K562 (cell line): ENCODE data around the gene IPO13. TPM values are rescaled to one million over a fixed set of nuclear protein-coding genes. Genes with fewer than 3 reads are reported as not detected.
A peak's percentile ranks its signal among the peaks of the same experiment; 100 is the strongest.

Experiments
- ATAC-seq: fragments of 200-7000 bp; cut with Tn5 transposase; 3 replicates; pipeline ENCODE4 v1.9.1; 2020; ENCODE audit warnings: moderate library complexity
- BruUV-seq: library from RNA; stranded (reverse); fragments of 400-500 nt; replicated peaks from 2 replicates; lab custom pipeline; 2021; lab: Mats Ljungman, UMichigan
- CTCF ChIA-PET: fragments of 300-600 bp; formaldehyde crosslinking; extraction: SDS; loops from one replicate; lab custom pipeline; 2021; ENCODE audit warnings: low intra/inter-chr PET ratio; lab: Yijun Ruan, JAX
- POLR2A ChIA-PET: fragments of 300-600, 350-650 bp; sonication (Branson Sonifier 250); formaldehyde crosslinking; extraction: SDS; loops from one replicate; lab custom pipeline; 2021; ENCODE audit warnings: antibody characterized with exemption, inconsistent platforms; lab: Yijun Ruan, JAX
- DNase-seq, 4 experiments: peaks; one replicate each; pipeline versions ENCODE4 v3.0.0 to v3.0.0-alpha.2; 2011 to 2018; ENCODE audit warnings: low spot score in 3 of 4, mixed read lengths in 3 of 4; ENCODE audit errors: extremely low read depth in 1 of 4
- FAIRE-seq: peaks from 2 replicates; lab custom pipeline; 2011; peaks lifted over from hg19 to GRCh38; lab: Jason Lieb, UNC
- H2AFZ ChIP-seq: 2 replicates; pipeline ENCODE4 v1.6.0; 2011; ENCODE audit warnings: low read depth, low read length, control low read depth, inconsistent platforms
- H3K27ac ChIP-seq: fragments of 200-600 bp; 3 replicates; pipeline ENCODE4 v1.8.0; 2011; ENCODE audit warnings: low read depth, mild to moderate bottlenecking, control low read depth, inconsistent platforms, low read length, moderate library complexity, mixed read lengths; ENCODE audit errors: extremely low read depth
- H3K27me3 ChIP-seq, 2 experiments: fragments of 300-600 bp in 1 of 2; 2 replicates in 1 of 2; 3 replicates in 1 of 2; pipeline versions ENCODE4 v1.6.0 to v1.8.0; 2011; ENCODE audit warnings: inconsistent platforms in 2 of 2, low read length in 2 of 2, mild to moderate bottlenecking in 1 of 2, mixed read lengths in 1 of 2, moderate library complexity in 1 of 2; ENCODE audit not compliant: control insufficient read depth in 2 of 2, insufficient read depth in 2 of 2
- H3K36me3 ChIP-seq: fragments of 300-600 bp; 3 replicates; pipeline ENCODE4 v1.8.0; 2011; ENCODE audit warnings: mild to moderate bottlenecking, low read length, inconsistent platforms; ENCODE audit not compliant: control insufficient read depth, insufficient read depth
- H3K4me1 ChIP-seq, 2 experiments: fragments of 200-600 bp in 1 of 2; replicated peaks in 1 of 2; 2 replicates in 1 of 2; 3 replicates in 1 of 2; pipeline versions ENCODE4 v1.5.1 to v1.8.0; 2011; ENCODE audit warnings: inconsistent platforms in 2 of 2, low read length in 2 of 2, mild to moderate bottlenecking in 1 of 2, mixed read lengths in 1 of 2, moderate library complexity in 1 of 2; ENCODE audit not compliant: control insufficient read depth in 2 of 2, insufficient read depth in 2 of 2
- H3K4me2 ChIP-seq: 2 replicates; pipeline ENCODE4 v1.6.1; 2011; ENCODE audit warnings: low read length, control low read depth, inconsistent platforms, mixed read lengths; ENCODE audit not compliant: insufficient read depth
- H3K4me3 ChIP-seq: fragments of 200-600 bp; sonication (generic), shearing (Covaris generic); 2 replicates; pipeline ENCODE4 v1.5.1; 2016; ENCODE audit warnings: control low read depth, inconsistent platforms
- H3K79me2 ChIP-seq: fragments of 200-600 bp; 3 replicates; pipeline ENCODE4 v1.8.0; 2011; ENCODE audit warnings: low read length, inconsistent platforms; ENCODE audit not compliant: control insufficient read depth, insufficient read depth
- H3K9ac ChIP-seq, 2 experiments: 2 replicates each; pipeline versions ENCODE4 v1.6.0 to v1.6.1; 2011; ENCODE audit warnings: low read depth in 2 of 2, low read length in 2 of 2, control low read depth in 1 of 2, inconsistent platforms in 1 of 2, mild to moderate bottlenecking in 1 of 2, mixed read lengths in 1 of 2; ENCODE audit not compliant: insufficient read depth in 1 of 2
- H3K9me1 ChIP-seq: one replicate; pipeline ENCODE4 v1.6.0; 2011; ENCODE audit warnings: inconsistent platforms, mild to moderate bottlenecking, low read length, moderate library complexity; ENCODE audit not compliant: control insufficient read depth, insufficient read depth
- H3K9me3 ChIP-seq: replicated peaks from 2 replicates; pipeline ENCODE4 v1.5.1; 2011; ENCODE audit warnings: low read depth, low read length, inconsistent platforms; ENCODE audit not compliant: control insufficient read depth, insufficient read depth
- H4K20me1 ChIP-seq: replicated peaks from 2 replicates; pipeline ENCODE4 v1.6.1; 2011; ENCODE audit warnings: low read length, inconsistent platforms, mixed read lengths; ENCODE audit not compliant: control insufficient read depth, insufficient read depth
- ETV1 ChIP-seq: fragments of 450-650 bp; conservative IDR thresholded peaks from 2 replicates; pipeline ENCODE4 v1.6.1; 2016; ENCODE audit warnings: missing genetic modification characterization, control low read depth, low read depth, missing compliant biosample characterization
- HMGN3 ChIP-seq: IDR thresholded peaks from 2 replicates; pipeline ENCODE4 v1.6.1; 2011; ENCODE audit warnings: borderline replicate concordance, low read depth, mild to moderate bottlenecking, mixed read lengths, low read length; ENCODE audit not compliant: insufficient read length; ENCODE audit errors: extremely low read depth
- KDM5B ChIP-seq: fragments of 200-600 bp; sonication (generic); IDR thresholded peaks from 2 replicates; pipeline ENCODE4 v1.6.1; 2012; ENCODE audit warnings: low read depth, mild to moderate bottlenecking, moderate library complexity, low read length, control low read depth, inconsistent platforms; ENCODE audit not compliant: insufficient replicate concordance
- MEF2A ChIP-seq: IDR thresholded peaks from 2 replicates; pipeline ENCODE4 v1.6.1; 2011; ENCODE audit warnings: low read depth, mild to moderate bottlenecking, low read length, moderate library complexity; ENCODE audit not compliant: control insufficient read depth
- MEIS2 ChIP-seq: fragments of 450-650 bp; IDR thresholded peaks from 2 replicates; pipeline ENCODE4 v1.6.1; 2014; ENCODE audit warnings: mild to moderate bottlenecking; ENCODE audit not compliant: partially characterized antibody
- POLR2G ChIP-seq: fragments of 200-400 bp; formaldehyde crosslinking; IDR thresholded peaks from 2 replicates; pipeline ENCODE4 v1.6.1; 2017; ENCODE audit warnings: low read depth, mild to moderate bottlenecking, antibody characterized with exemption, low read length, moderate library complexity
- RBM14 ChIP-seq: fragments of 200-400 bp; formaldehyde crosslinking; IDR thresholded peaks from 2 replicates; pipeline ENCODE4 v1.6.1; 2018; ENCODE audit warnings: low read depth, mild to moderate bottlenecking, low read length, moderate library complexity, borderline replicate concordance; ENCODE audit not compliant: insufficient read depth
- RBM25 ChIP-seq: fragments of 200-400 bp; formaldehyde crosslinking; IDR thresholded peaks from 2 replicates; pipeline ENCODE4 v1.6.1; 2018; ENCODE audit warnings: low read length, low read depth, moderate library complexity; ENCODE audit not compliant: severe bottlenecking
- RFX7 ChIP-seq: fragments of 250-450 bp; sonication (Bioruptor Pico); IDR thresholded peaks from 2 replicates; pipeline ENCODE4 v1.5.1; 2021; ENCODE audit warnings: mild to moderate bottlenecking
- TAL1 ChIP-seq: fragments of 450-650 bp; IDR thresholded peaks from 2 replicates; pipeline ENCODE4 v1.6.1; 2016; ENCODE audit warnings: mild to moderate bottlenecking
- TCF7L2 ChIP-seq: fragments of 150-350 bp; IDR thresholded peaks from 2 replicates; pipeline ENCODE4 v1.6.1; 2016; ENCODE audit warnings: low read depth, mild to moderate bottlenecking, low read length, moderate library complexity
- TEAD2 ChIP-seq: fragments of 450-650 bp; IDR thresholded peaks from 2 replicates; pipeline ENCODE4 v1.6.1; 2016; ENCODE audit warnings: missing genetic modification characterization, control low read depth, missing compliant biosample characterization
- ZNF212 ChIP-seq: fragments of 450-650 bp; formaldehyde crosslinking; IDR thresholded peaks from 2 replicates; pipeline ENCODE4 v1.4.0; 2020; ENCODE audit warnings: mild to moderate bottlenecking
- ZNF311 ChIP-seq: fragments of 250-450 bp; sonication (Bioruptor Pico); IDR thresholded peaks from 2 replicates; pipeline ENCODE4 v1.4.0; 2020; ENCODE audit warnings: mild to moderate bottlenecking, moderate library complexity
- ZNF431 ChIP-seq: sonication (generic); formaldehyde crosslinking; IDR thresholded peaks from 2 replicates; pipeline ENCODE4 v1.8.0; 2022; ENCODE audit warnings: mild to moderate bottlenecking, missing genetic modification reagents
- WGBS: fragments of 100-300 bp; shearing (Covaris generic); methylation state at CpG from one replicate; pipeline ENCODE4 v1.1.6; 2016; ENCODE audit warnings: low coverage, mixed read lengths; ENCODE audit not compliant: insufficient coverage; ENCODE audit errors: missing lambda C conversion rate; 5-methylcytosine and 5-hydroxymethylcytosine counted together
- in situ Hi-C: fragments of 300-500 bp; cut with MboI; formaldehyde crosslinking; loops from 4 replicates; pipeline ENCODE4 v1.15.0; 2018; ENCODE audit warnings: inconsistent platforms, mixed read lengths
- intact Hi-C: fragments of 100-400 bp; cut with micrococcal nuclease; formaldehyde crosslinking; loops from 2 replicates; pipeline ENCODE4 v1.14.2; 2022
- polyA plus RNA-seq, 8 experiments: library from polyadenylated mRNA; depleted of rRNA in 4 of 8; stranded (reverse) in 5 of 8; unstranded in 3 of 8; fragments of >200 nt; fragmentation: Nextera tagmentation in 2 of 8; fragmentation: Illumina TruSeq in 1 of 8; extraction: Ambion mirVana in 2 of 8; extraction: Trizol in 1 of 8; gene quantifications; 2 replicates each; pipeline versions ENCODE4 v1.2.1 to v1.2.3, GENCODE V29; 2011 to 2014; ENCODE audit warnings: inconsistent platforms in 1 of 8, missing spikeins in 1 of 8
- total RNA-seq, 7 experiments: library from RNA; depleted of rRNA in 6 of 7; stranded (reverse); fragments of >200 nt in 6 of 7; fragmentation: Illumina TruSeq in 2 of 7; extraction: Trizol in 2 of 7; gene quantifications; 2 replicates each; pipeline versions ENCODE4 v1.2.1 to v1.2.3, GENCODE V29; 2011 to 2021; ENCODE audit warnings: low replicate concordance in 1 of 7
- TF ChIP-seq, protein P1 (sequence below): fragments of 250-450 bp; sonication (Bioruptor Pico); IDR thresholded peaks from 2 replicates; pipeline ENCODE4 v1.5.0; 2021; ENCODE audit warnings: mild to moderate bottlenecking, moderate library complexity

Gene IPO13
- total and polyA plus RNA-seq, 9 of the 15 experiments (the other 6 are each of a cell fraction or from before 2014, with no cell fraction given), result 7.0 to 30.8 (median 16.2) TPM

DNA sequence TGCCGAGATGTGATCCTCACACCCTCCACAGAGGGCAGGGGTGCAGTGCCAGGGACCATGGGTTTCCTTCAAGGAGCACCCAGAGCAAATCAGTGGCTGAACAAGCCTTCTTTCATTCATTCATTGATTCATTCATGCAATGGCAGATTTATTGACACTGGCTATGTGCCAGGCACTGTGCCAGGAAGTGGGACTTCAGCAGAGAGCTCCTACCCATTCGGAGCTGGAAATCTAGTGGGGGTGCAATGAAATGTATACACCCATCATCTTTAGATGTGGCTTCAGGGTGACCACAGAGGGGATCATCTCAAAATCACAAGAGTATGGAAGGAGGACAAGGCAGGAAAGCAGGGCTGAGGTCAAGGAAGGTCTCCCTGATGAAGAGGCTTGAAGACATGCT is 65.7 kb downstream of the IPO13 start (continued):
- TF ChIP-seq, protein P1, sequence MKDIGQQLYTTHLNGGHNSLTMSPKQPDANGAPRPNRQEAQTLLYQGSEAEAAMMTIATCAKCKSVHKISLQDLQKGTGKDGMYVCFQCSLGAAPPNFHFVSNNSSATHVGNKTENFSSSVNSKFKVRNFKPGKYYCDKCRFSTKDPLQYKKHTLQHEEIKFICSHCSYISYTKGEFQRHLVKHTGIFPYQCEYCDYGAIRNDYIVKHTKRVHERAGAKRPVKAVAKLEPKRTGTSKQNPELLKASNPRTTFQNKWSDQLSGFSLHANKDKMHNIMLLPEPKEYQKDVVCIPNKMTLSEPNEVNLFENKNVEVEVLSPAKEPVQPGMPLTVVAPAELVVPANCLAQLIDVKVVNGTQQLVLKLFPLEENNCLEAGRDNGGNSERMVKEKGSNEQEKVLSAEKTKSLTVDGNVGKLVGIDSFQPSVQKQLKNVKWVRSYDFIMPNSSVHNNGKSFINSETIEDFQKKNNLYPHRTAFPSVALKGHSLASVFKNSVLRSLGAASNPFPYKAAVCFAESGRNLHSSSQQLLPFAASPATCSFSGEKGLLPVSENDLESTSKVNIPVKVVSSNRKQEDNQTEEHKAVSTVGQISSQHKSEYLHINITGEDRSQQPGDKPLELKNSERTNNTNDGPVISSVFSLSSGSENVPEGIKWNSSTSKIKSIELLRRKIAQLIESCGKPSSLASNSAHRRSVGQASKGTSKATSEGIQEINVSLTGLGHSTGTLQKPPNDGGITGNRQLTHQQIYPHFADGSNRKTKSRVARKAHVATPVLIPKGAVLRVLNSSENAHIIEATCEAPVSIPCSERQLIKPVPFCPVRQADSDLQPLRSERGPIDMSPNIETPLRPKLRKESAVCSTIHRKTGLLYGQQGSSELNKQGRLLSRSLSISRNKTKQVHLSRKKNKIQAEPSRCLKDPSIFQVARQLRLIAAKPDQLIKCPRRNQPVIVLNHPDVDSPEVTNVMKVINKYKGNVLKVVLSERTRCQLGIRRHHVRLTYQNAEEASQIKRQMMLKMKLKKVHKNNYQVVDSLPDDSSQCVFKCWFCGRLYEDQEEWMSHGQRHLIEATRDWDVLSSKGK (CRISPR knock-in tag), result no peak
- TF ChIP-seq MEIS2 (peak; percentile 19), MEF2A (no peak)

DNA sequence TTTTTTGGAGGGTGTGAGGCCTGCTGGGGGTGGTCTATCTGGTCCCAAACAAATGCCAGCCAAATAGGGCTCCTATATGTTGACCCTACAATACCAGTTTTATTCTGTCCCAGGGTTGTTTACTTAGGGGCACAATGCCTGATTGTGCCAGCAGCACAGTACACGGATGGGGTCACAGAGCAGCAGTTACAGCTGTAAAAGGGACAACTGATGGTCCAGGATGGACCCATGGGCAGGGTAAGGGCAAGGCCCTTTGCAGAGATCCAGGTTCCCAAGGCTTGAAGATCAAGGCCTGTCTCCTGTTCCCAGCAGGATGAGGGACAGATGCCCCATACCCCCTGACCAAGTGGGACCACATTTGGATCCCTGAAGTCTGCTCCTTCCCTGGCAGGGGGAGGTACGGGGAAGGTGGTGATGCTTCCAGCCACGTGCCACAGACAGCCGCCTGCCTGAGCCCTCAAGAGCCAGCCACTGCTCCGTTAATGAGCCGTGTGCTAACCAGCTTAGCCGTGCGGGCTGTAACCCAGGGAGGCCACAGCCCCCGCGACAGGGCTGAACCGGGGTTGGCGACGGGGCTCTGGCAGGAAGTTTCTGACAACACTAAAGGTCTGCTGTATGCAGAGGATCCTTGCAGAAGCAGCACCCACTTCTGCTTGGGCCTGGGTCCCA is 66.3 kb downstream of the IPO13 start:
- POLR2A ChIA-PET, result interaction anchor here (0.5 to 3.9 kb wide), 3 partner anchors 12 to 546 kb away, joined by 3 to 29 read pairs (median 7); partner anchors contain the start of gene SLC6A9
- intact Hi-C loops, result no loop called here
- Histone ChIP-seq H4K20me1 (no peaks in the 10 kb centered on the region; the same call in 1 of the 2 replicates), H2AFZ (no peak overlapping the region), H3K27ac (no peak overlapping the region), H3K9me3 (no peaks in the 10 kb centered on the region), H3K4me1 (peaks cover 6 to 48% of the 10 kb centered on the region in 2 experiments; a peak in 4 of 5 replicates), H3K79me2 (no peaks in the 10 kb centered on the region), H3K9me1 (no peaks in the 10 kb centered on the region), H3K4me3 (no peak overlapping the region), H3K4me2 (no peak overlapping the region), H3K36me3 (no peaks in the 10 kb centered on the region), H3K27me3 (no peaks in the 10 kb centered on the region), H3K9ac (peak overlapping the region in 1 of 2 experiments; percentile 45; a peak in 1 of 4 replicates)
- CTCF ChIA-PET, result interaction anchor here (1.1 kb wide), 1 partner anchor 23 kb away, joined by 3 read pairs; no protein-coding TSS in a partner anchor
- in situ Hi-C loops, result no loop called here
- ATAC-seq, result no peak
- WGBS, result 73% methylated on average over 13 of the region's 13 CpGs
- FAIRE-seq, result no peak
- no peak for DNase-seq
- BruUV-seq, result no TSS peak
- TF ChIP-seq RFX7 (no peak), KDM5B (no peak), ETV1 (tag) (no peak), RBM14 (no peak), POLR2G (peak; percentile 29; the same call in 1 of the 2 replicates), ZNF212 (CRISPR knock-in tag) (no peak), TAL1 (no peak), RBM25 (no peak), HMGN3 (no peak), TCF7L2 (no peak), ZNF431 (CRISPR knock-in tag) (no peak), ZNF311 (CRISPR knock-in tag) (no peak), TEAD2 (no peak)
